Panc1 (cell line): ENCODE results near the gene ESR1.

ENCODE experiments used
- CTCF ChIP-seq: fragments of 450-650 bp; IDR thresholded peaks from 2 replicates; pipeline ENCODE4 v1.5.1; 2017; ENCODE audit warnings: mild to moderate bottlenecking
- POLR2AphosphoS5 ChIP-seq: IDR thresholded peaks from 2 replicates; pipeline ENCODE4 v1.6.1; 2012; ENCODE audit warnings: mild to moderate bottlenecking, low read depth, low read length, moderate library complexity
- REST ChIP-seq, 2 experiments: IDR thresholded peaks; 2 replicates each; pipeline ENCODE4 v1.6.1; 2011 to 2012; ENCODE audit warnings: low read depth in 2 of 2, control low read depth in 1 of 2, low read length in 1 of 2, mild to moderate bottlenecking in 1 of 2, moderate library complexity in 1 of 2; ENCODE audit not compliant: insufficient read depth in 1 of 2
- TCF7L2 ChIP-seq: IDR thresholded peaks from 2 replicates; pipeline ENCODE4 v1.6.1; 2011; ENCODE audit warnings: mild to moderate bottlenecking, low read depth, low read length, inconsistent platforms

GRCh38 chr6:152053332-152053731 lies 245.8 kb downstream of the ESR1 start:
- TF ChIP-seq CTCF (no peak), REST (IDR thresholded peaks at IDR 0.05; ENCODE audit: insufficient read depth in 1 of 2, low read depth in 2 of 2, low read length in 1 of 2) (no peak), POLR2AphosphoS5 (no peak), TCF7L2 (no peak)
